ENCODE data around the gene SIX1.

Gene SIX1

GRCh38 chr14:60648934-60649874, at the start of gene SIX1:
Gene SIX1 (minus strand): TSS chr14:60649477. CDS start chr14:60649189, 288 bp downstream.
- no peak for DNase-seq (ENCODE audit: low read depth in 3 of 3, low spot score in 1 of 3)

DNA sequence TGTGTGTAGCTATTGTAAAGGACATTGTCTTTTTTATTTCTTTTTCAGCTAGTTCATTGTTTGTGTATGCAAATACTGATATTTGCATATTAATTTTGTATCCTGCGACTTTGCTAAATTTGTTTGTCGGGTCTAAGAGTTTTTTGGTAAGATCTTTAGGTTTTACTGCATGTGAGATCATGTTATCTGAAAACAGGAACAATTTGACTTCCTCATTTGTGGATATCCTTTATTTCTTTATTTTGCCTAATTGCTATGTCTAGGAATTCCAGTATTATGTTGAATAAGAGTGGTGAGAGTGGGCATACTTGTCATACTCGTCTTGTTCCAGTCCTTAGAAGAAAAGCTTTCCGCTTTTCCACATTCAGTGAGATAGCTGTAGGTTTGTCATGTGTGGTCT, 46.0 kb upstream of the SIX1 start:
- DNase-seq (ENCODE audit: low read depth in 3 of 3, low spot score in 1 of 3): no peak

DNA sequence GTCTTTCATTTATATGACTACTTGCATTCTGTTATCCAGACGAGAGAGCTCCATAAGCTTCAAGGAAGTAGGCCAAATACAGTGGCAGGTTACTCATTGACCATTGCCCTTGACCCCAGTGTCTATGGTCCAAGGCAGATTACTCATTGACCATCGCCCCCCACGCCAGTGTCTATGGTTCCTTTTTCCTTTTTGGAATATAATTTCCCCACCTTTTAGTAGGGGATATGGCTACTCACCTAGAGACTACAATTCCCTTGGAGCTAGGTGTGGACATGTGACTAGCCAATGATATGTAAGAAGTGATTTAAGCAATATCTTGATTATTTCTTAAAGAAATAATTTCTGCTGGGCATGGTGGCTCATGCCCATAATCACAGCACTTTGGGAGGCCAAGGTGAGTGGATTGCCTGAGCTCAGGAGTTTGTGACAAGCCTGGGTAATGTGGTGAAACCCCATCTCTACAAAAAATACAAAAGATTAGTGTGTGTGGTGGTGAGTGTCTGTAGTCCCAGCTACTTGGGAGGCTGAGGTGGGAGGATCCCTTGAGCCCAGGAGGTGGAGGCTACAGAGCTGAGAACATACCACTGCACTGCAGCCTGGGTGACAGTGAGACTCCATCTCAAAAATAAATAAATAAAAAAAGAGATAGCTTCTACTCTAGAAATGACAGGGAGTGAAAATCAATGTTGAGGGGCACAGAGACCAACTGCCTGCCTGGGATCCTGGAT, 42.3 kb upstream of the SIX1 start:
- DNase-seq (ENCODE audit: low read depth in 3 of 3, low spot score in 1 of 3): no peak

- no peak for DNase-seq (ENCODE audit: low read depth in 3 of 3, low spot score in 1 of 3)
Observed at GRCh38 chr14:60686865-60687264, 37.6 kb upstream of the SIX1 start.

DNA sequence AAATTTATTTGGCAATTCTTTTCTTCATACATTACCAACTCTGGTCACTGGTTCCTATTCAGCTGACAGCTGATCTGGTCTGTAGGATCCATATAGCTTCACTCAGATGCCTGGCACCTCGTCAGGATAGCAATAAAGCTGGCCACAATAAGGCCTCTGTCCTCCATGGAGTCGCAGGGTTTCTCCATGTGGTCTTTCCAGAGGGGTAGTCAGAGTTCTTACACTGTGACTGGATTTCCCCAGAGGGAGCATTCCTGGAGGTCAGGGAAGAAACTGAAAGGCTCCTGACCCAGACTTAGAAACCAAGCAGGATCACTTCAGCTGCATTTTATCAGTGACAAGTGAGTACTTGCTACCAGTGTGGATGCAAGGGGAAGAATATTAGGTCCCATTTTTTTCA, 34.9 kb upstream of the SIX1 start:
- DNase-seq (ENCODE audit: low read depth in 3 of 3, low spot score in 1 of 3): no peak

DNA sequence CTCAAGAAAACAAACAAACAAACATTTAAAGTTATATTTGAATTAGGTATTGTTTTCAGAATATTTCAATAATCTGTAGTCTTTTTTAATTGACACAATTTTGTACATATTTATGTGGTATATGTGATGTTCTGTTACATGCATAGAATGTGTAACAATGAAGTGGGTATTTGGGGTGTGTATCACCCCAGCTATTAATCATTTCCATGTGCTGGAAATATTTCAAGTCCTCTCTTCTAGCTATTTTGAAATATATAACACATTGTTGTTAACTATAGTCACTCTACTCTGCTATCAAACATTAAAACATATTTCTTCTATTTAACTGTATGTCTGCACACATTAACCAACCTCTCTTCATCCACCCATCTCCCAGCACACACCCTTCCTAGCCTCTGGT, 32.0 kb upstream of the SIX1 start:
- DNase-seq (ENCODE audit: low read depth in 3 of 3, low spot score in 1 of 3): no peak

DNA sequence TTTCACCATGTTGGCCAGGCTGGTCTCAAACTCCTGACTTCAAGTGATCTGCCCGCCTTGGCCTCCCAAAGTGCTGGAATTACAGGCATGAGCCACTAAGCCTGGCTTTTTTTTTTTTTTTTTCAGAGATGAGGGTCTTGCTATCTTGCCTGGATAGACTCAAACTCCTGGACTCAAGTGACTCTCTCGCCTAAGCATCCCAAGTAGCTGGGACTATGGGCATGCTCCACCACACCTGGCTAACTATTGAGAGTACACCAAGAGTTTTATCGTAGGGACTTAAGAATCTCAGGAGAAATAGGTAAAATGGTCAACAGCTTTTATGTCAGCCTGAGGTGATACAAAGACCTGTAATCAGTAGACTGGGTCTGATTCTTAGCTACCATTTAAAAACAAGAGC, 31.2 kb upstream of the SIX1 start:
- DNase-seq (ENCODE audit: low read depth in 3 of 3, low spot score in 1 of 3): no peak

DNA sequence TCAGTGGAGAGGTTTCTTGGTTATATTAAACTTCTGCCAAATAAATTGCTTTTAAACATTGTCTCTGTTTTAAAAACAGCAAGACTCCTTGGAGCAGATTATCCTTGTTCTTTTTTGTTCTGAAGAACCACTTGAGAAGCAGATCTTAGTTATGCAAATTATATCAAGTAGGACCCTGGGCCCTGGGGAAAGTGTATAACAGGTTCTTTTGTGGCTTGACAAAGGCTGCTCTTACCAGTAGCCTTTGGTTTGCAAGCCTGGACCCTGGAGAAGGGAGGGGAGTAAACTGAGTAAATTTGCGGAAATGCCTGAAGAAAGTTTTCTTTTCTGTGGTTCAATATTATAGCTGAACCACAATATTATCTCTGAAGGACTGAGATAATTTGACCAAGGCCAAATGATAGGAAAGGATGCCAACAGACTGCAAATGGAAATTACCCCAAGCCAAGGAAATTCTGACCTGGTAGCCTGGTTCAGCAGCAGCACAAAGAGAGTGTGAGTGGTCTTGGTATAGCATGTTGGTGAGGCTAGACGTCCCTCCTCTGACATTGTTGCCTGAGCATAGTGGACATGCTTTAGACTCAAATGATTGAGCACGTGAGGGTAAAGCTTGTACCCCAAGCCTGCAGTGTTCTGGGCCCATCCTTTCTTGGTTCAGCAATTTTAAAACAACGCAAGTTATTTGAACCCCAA, 30.4 kb upstream of the SIX1 start:
- DNase-seq (ENCODE audit: low read depth in 3 of 3, low spot score in 1 of 3): no peak

DNA sequence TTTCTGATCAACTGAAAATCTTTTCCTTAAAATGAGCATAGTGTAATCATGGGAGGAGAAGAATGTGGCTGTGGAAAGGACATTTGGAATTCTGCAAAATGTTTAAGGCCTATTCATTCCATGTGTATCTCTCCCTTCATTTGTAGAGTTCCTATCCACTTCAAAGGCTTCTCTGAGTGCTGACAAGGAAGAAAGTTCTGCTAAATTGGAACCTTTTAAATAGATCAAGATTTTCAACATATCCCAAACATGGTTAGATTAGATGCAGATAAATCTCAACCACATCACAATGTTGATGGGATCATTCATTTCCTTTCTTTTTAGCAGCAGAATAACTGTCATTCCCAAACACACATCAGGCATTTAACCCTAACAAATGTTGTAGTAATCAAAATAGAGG, 28.4 kb upstream of the SIX1 start:
- DNase-seq (ENCODE audit: low read depth in 3 of 3, low spot score in 1 of 3): no peak

DNA sequence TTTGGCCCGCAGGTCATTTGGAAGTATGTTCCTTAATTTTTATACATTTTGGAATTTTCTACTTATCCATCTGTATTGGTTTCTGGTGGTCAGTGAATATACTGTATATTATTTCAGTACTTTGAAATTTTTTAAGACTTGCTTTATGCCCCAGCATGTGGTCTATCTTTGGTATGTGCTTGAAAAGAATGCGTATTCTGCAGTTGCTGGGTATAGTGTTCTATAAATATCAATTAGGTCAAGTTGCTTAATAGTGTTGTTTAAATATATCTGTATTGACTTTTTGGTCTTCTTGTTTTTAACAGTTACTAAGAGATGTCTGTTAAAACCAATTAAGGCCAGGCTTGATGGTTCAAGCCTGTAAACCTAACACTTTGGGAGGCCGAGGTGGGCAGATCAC, 21.7 kb upstream of the SIX1 start:
- no peak for DNase-seq (ENCODE audit: low read depth in 3 of 3, low spot score in 1 of 3)

GRCh38 chr14:60668431-60669112, 19.3 kb upstream of the SIX1 start:
- DNase-seq (ENCODE audit: low read depth in 3 of 3, low spot score in 1 of 3): no peak

GRCh38 chr14:60665177-60665550, 15.9 kb upstream of the SIX1 start:
- DNase-seq (ENCODE audit: low read depth in 3 of 3, low spot score in 1 of 3): no peak

GRCh38 chr14:60662982-60663381, 13.7 kb upstream of the SIX1 start:
- DNase-seq (ENCODE audit: low read depth in 3 of 3, low spot score in 1 of 3): no peak

- DNase-seq (ENCODE audit: low read depth in 3 of 3, low spot score in 1 of 3): no peak
Observed at GRCh38 chr14:60661721-60662120, 12.4 kb upstream of the SIX1 start.

GRCh38 chr14:60658909-60659585, 9.8 kb upstream of the SIX1 start:
- no peak for DNase-seq (ENCODE audit: low read depth in 3 of 3, low spot score in 1 of 3)

DNA sequence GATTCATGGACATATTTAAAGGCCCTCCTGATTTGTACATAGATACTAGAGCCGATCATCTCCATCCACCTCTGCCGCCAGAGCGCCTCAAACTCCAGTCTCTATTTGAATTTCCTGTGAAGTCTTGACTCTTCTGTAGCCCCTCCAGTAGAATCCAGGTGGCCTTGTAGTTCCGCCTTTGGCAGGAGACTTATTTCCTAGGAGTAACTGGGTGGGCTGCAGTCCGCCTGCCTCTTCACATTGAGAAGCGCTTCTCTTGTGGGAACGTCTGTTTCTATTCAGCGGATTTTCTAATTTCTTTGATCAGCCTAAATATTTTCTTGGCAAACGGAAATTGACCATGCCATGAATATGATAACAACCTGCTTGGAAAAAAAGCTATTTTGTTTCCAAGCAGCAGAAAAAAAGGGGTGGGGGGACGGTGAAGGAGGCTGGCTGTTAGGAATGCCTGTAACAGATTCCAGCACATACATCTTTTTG, 9.0 kb upstream of the SIX1 start:
- DNase-seq (ENCODE audit: low read depth in 3 of 3, low spot score in 1 of 3): no peak

DNA sequence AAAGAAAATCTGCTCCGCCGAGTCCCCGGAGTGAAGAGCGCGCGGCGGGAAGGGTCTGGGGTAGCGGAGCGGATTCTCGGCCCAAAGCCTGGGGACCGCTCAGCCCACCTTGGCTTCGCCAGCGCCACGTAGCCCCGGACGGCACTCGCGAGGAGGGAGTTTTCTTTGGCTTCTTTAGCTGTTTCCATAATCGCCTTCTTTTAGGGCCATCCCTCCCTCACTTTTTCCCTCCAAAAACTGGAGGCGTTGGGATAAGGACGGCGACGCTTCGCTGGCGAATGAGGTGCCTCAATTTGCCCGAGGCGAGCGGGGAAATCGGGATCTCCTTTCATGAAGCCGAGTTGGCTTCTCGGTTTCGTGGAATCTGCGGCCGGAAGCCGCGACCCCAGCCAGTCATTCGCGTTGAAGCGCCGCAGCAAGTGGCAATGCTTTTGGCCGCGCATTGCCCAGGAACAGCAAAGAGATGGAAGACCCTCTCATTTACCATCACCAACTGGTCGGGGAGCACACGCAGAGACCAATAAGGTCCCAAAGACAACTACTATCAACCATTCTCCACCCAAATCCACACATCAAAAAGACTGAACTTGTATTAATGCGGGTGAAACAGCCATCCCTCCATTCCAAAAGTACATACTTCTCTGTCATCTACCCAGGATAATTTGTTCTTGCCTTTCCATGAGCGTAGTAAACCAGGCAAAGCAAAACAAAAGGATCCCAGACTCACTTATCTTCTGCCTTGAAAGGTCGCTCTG, 8.4 kb upstream of the SIX1 start:
- DNase-seq (ENCODE audit: low read depth in 3 of 3, low spot score in 1 of 3): no peak

GRCh38 chr14:60656686-60657455, 7.6 kb upstream of the SIX1 start:
- no peak for DNase-seq (ENCODE audit: low read depth in 3 of 3, low spot score in 1 of 3)
